DOHH2 (cell line): ENCODE data around the gene SPATA18.
"Not testable (repeated sequence)": the region's sequence is repeated elsewhere in the genome, so short reads cannot be mapped to it uniquely, and the experiment has no call there.

Experiments used
- H3F3A ChIP-seq: fragments of 200-600 bp; sonication (generic), shearing (Covaris generic); 2 replicates; pipeline ENCODE4 v1.6.0; 2016; ENCODE audit warnings: antibody characterized with exemption, mild to moderate bottlenecking; ENCODE audit not compliant: control insufficient read depth, insufficient read depth
- H3K27ac ChIP-seq: fragments of 200-600 bp; sonication (generic); 2 replicates; pipeline ENCODE4 v1.5.1; 2014; ENCODE audit warnings: low read depth, mild to moderate bottlenecking, low read length, moderate library complexity
- H3K27me3 ChIP-seq: fragments of 200-600 bp; sonication (generic); 2 replicates; pipeline ENCODE4 v1.6.1; 2014; ENCODE audit warnings: mild to moderate bottlenecking, low read length, mixed read lengths; ENCODE audit not compliant: control insufficient read depth
- H3K36me3 ChIP-seq: fragments of 200-600 bp; sonication (generic); 2 replicates; pipeline ENCODE4 v1.6.1; 2014; ENCODE audit warnings: mild to moderate bottlenecking, low read length, moderate library complexity, mixed read lengths; ENCODE audit not compliant: control insufficient read depth
- H3K4me1 ChIP-seq: fragments of 200-600 bp; sonication (generic); 2 replicates; pipeline ENCODE4 v1.6.1; 2014; ENCODE audit warnings: mild to moderate bottlenecking, low read length, mixed read lengths; ENCODE audit not compliant: control insufficient read depth
- H3K4me2 ChIP-seq: fragments of 200-600 bp; sonication (generic); 2 replicates; pipeline ENCODE4 v1.6.0; 2014; ENCODE audit warnings: mild to moderate bottlenecking, low read length, moderate library complexity
- H3K4me3 ChIP-seq: fragments of 200-600 bp; sonication (generic); 2 replicates; pipeline ENCODE4 v1.5.1; 2014; ENCODE audit warnings: mild to moderate bottlenecking, low read length, mixed read lengths
- H3K79me2 ChIP-seq: fragments of 200-600 bp; sonication (generic); 2 replicates; pipeline ENCODE4 v1.6.1; 2014; ENCODE audit warnings: mild to moderate bottlenecking, low read length, mixed read lengths; ENCODE audit not compliant: control insufficient read depth
- H3K9me2 ChIP-seq: fragments of 200-600 bp; sonication (generic); replicated peaks from 2 replicates; pipeline ENCODE4 v1.6.1; 2014; ENCODE audit warnings: mild to moderate bottlenecking, low read length, mixed read lengths; ENCODE audit not compliant: control insufficient read depth
- H3K9me3 ChIP-seq: fragments of 200-600 bp; sonication (generic); 2 replicates; pipeline ENCODE4 v1.6.1; 2014; ENCODE audit warnings: antibody characterized with exemption, low read length, mixed read lengths; ENCODE audit not compliant: control insufficient read depth, insufficient read depth
- H4K20me1 ChIP-seq: fragments of 200-600 bp; sonication (generic); 2 replicates; pipeline ENCODE4 v1.6.0; 2014; ENCODE audit warnings: low read depth, mild to moderate bottlenecking, antibody characterized with exemption, low read length, moderate library complexity; ENCODE audit not compliant: control insufficient read depth, insufficient read depth
- CTCF ChIP-seq: fragments of 200-600 bp; sonication (generic); IDR thresholded peaks from one replicate; pipeline ENCODE4 v1.5.1; 2014; ENCODE audit warnings: antibody characterized with exemption, mild to moderate bottlenecking, low read depth, low read length; ENCODE audit not compliant: poor library complexity, severe bottlenecking
- EZH2phosphoT487 ChIP-seq: fragments of 200-600 bp; sonication (generic); IDR thresholded peaks from 2 replicates; pipeline ENCODE4 v1.6.1; 2017; ENCODE audit warnings: borderline replicate concordance, mild to moderate bottlenecking, antibody characterized with exemption, low read length, moderate library complexity, mixed read lengths

The SPATA18 gene

GRCh38 chr4:52081216-52081615 lies 30.1 kb downstream of the SPATA18 start:
- TF ChIP-seq EZH2phosphoT487, result no peak
- TF ChIP-seq CTCF, result no peak
- no peaks in the 10 kb centered on the region for H3K9me3 ChIP-seq
- H3K36me3 ChIP-seq, result no peaks in the 10 kb centered on the region
- H3K4me1 ChIP-seq, result no peaks in the 10 kb centered on the region
- no peak overlapping the region for H3K4me3 ChIP-seq
- H4K20me1 ChIP-seq, result no peaks in the 10 kb centered on the region
- H3K27me3 ChIP-seq, result no peaks in the 10 kb centered on the region
- H3K4me2 ChIP-seq, result no peak overlapping the region
- no peak overlapping the region for H3K27ac ChIP-seq
- no peaks in the 10 kb centered on the region for H3F3A ChIP-seq
- H3K79me2 ChIP-seq, result no peaks in the 10 kb centered on the region
- H3K9me2 ChIP-seq, result no peaks in the 10 kb centered on the region

GRCh38 chr4:52086425-52086824 lies 35.3 kb downstream of the SPATA18 start:
- not testable (repeated sequence) for H3K27me3 ChIP-seq, H3K36me3 ChIP-seq, H3K4me1 ChIP-seq, H3K9me2 ChIP-seq, H3K27ac ChIP-seq, H3K4me2 ChIP-seq, H3K9me3 ChIP-seq, H3K79me2 ChIP-seq, H3F3A ChIP-seq, H3K4me3 ChIP-seq, H4K20me1 ChIP-seq

GRCh38 chr4:52091801-52092200 lies 40.7 kb downstream of the SPATA18 start:
- no peak overlapping the region for H3K27ac ChIP-seq
- H3K27me3 ChIP-seq, result no peaks in the 10 kb centered on the region
- H3K4me2 ChIP-seq, result no peak overlapping the region
- no peaks in the 10 kb centered on the region for H4K20me1 ChIP-seq
- no peaks in the 10 kb centered on the region for H3K79me2 ChIP-seq
- H3F3A ChIP-seq, result no peaks in the 10 kb centered on the region
- no peaks in the 10 kb centered on the region for H3K36me3 ChIP-seq
- H3K4me1 ChIP-seq, result no peaks in the 10 kb centered on the region
- TF ChIP-seq EZH2phosphoT487, result no peak
- H3K9me3 ChIP-seq, result no peaks in the 10 kb centered on the region; the same call in 1 of the 2 replicates
- H3K9me2 ChIP-seq, result no peaks in the 10 kb centered on the region
- H3K4me3 ChIP-seq, result no peak overlapping the region

- no peaks in the 10 kb centered on the region; the same call in 1 of the 2 replicates for H3K9me3 ChIP-seq
- no peak for TF ChIP-seq CTCF
- TF ChIP-seq EZH2phosphoT487, result no peak
- H3K4me3 ChIP-seq, result no peak overlapping the region
- H3K9me2 ChIP-seq, result no peaks in the 10 kb centered on the region
- H3F3A ChIP-seq, result no peaks in the 10 kb centered on the region
- no peaks in the 10 kb centered on the region for H4K20me1 ChIP-seq
- H3K79me2 ChIP-seq, result no peaks in the 10 kb centered on the region
- H3K4me1 ChIP-seq, result no peaks in the 10 kb centered on the region
- no peaks in the 10 kb centered on the region for H3K36me3 ChIP-seq
- H3K4me2 ChIP-seq, result no peak overlapping the region
- H3K27me3 ChIP-seq, result no peaks in the 10 kb centered on the region
- H3K27ac ChIP-seq, result no peak overlapping the region
Observed at GRCh38 chr4:52093466-52093865, 42.4 kb downstream of the SPATA18 start.
